ENCODE data around the gene ZBTB48.

DNA sequence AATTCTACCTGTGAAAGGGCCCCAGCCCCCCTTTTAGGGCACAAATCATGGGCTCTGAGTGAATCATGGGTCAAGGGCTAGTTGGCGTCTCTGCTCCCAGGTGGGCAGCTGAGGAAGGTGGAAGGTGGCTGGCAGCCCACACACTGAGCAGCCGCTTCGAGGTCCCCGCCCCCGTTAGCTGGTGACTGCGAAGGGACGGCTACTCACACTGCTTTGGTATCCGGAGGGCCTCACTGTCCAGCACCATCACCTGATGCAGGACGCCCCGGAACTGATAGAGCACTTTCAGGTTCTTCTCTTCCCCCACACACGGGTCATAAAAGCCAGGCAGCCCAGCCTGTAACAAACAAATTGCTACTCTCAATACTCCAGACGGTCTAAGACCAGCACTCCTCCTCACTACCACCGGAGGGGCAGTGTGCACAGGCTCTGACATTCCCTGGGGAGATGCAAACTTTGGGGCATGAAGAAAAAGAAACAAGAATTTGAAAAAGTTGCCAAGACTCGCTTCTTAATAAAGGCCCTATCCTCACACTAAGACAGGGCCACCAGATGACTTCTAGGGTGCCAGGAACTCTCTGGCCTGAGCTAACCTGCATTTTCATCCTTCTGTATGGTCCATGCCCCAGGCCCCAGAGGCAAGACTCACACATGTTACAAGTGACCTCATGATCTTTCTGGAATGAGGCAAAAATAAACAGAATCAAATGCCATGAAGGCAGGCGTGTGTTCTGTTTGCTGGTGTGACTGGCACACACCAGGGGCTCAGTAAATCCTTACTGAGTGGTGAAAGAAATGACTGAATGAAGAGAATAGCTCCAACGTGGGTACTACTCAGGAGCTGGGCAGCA lies 56.3 kb downstream of the ZBTB48 start:
- TF ChIP-seq POLR2A (IDR thresholded peaks at IDR 0.05; ENCODE audit: low read depth, low read length) = no peak
- no peak for TF ChIP-seq POLR2AphosphoS5 (IDR thresholded peaks at IDR 0.05; ENCODE audit: low read depth, low read length)
- TF ChIP-seq TAF1 (IDR thresholded peaks at IDR 0.05; ENCODE audit: borderline replicate concordance, low read depth, low read length) = no peak
